Astrocyte (in vitro differentiated cells and primary cell): Measurements from ENCODE around the gene CALY. TPM values are rescaled to one million over a fixed set of nuclear protein-coding genes. Genes with fewer than 3 reads are reported as not detected.

Experiments used
- DNase-seq: peaks from one replicate; pipeline ENCODE4 v3.0.0-alpha.2; 2010; ENCODE audit warnings: low read depth
- FAIRE-seq: peaks from 2 replicates; lab custom pipeline; 2011; peaks lifted over from hg19 to GRCh38; lab: Jason Lieb, UNC
- H2AFZ ChIP-seq: 2 replicates; pipeline ENCODE4 v1.6.0; 2012; ENCODE audit warnings: low read depth, low read length, inconsistent platforms
- H3K27ac ChIP-seq: 2 replicates; pipeline ENCODE4 v1.5.1; 2011; ENCODE audit warnings: low read depth, low read length, inconsistent platforms
- H3K27me3 ChIP-seq: 2 replicates; pipeline ENCODE4 v1.6.0; 2011; ENCODE audit warnings: low read length, inconsistent platforms; ENCODE audit not compliant: insufficient read depth
- H3K36me3 ChIP-seq: 2 replicates; pipeline ENCODE4 v1.5.1; 2011; ENCODE audit warnings: low read length, inconsistent platforms; ENCODE audit not compliant: insufficient read depth
- H3K4me1 ChIP-seq: 2 replicates; pipeline ENCODE4 v1.5.1; 2011; ENCODE audit warnings: low read length, inconsistent platforms; ENCODE audit not compliant: insufficient read depth
- H3K4me2 ChIP-seq: 2 replicates; pipeline ENCODE4 v1.6.0; 2012; ENCODE audit warnings: low read length, inconsistent platforms
- H3K4me3 ChIP-seq: 2 replicates; pipeline ENCODE4 v1.5.1; 2011; ENCODE audit warnings: low read depth, mild to moderate bottlenecking, low read length, inconsistent platforms; ENCODE audit not compliant: insufficient read depth
- H3K79me2 ChIP-seq: 2 replicates; pipeline ENCODE4 v1.6.0; 2012; ENCODE audit warnings: mild to moderate bottlenecking, low read length, inconsistent platforms; ENCODE audit not compliant: insufficient read depth
- H3K9ac ChIP-seq: 2 replicates; pipeline ENCODE4 v1.6.0; 2012; ENCODE audit warnings: mild to moderate bottlenecking, low read length, inconsistent platforms
- H3K9me3 ChIP-seq: 2 replicates; pipeline ENCODE4 v1.5.1; 2012; ENCODE audit warnings: low read depth, mild to moderate bottlenecking, low read length, inconsistent platforms; ENCODE audit not compliant: insufficient read depth
- H4K20me1 ChIP-seq: 2 replicates; pipeline ENCODE4 v1.6.0; 2012; ENCODE audit warnings: low read length, inconsistent platforms; ENCODE audit not compliant: insufficient read depth
- H3K27ac Mint-ChIP-seq: one replicate; pipeline ENCODE4 v1.8.0; 2021; ENCODE audit warnings: mild to moderate bottlenecking, mixed read lengths; ENCODE audit not compliant: unreplicated experiment
- H3K27me3 Mint-ChIP-seq: one replicate; pipeline ENCODE4 v1.8.0; 2021; ENCODE audit warnings: low read depth, mixed read lengths; ENCODE audit not compliant: unreplicated experiment
- H3K36me3 Mint-ChIP-seq: one replicate; pipeline ENCODE4 v1.8.0; 2021; ENCODE audit warnings: low read depth, mixed read lengths; ENCODE audit not compliant: unreplicated experiment
- H3K4me1 Mint-ChIP-seq: one replicate; pipeline ENCODE4 v1.8.0; 2021; ENCODE audit warnings: low read depth, mixed read lengths; ENCODE audit not compliant: unreplicated experiment
- H3K4me3 Mint-ChIP-seq: one replicate; pipeline ENCODE4 v1.8.0; 2021; ENCODE audit warnings: mild to moderate bottlenecking, moderate library complexity, mixed read lengths; ENCODE audit not compliant: unreplicated experiment
- H3K9me3 Mint-ChIP-seq: one replicate; pipeline ENCODE4 v1.8.0; 2021; ENCODE audit warnings: mild to moderate bottlenecking, mixed read lengths; ENCODE audit not compliant: unreplicated experiment
- EZH2 ChIP-seq: IDR thresholded peaks from 2 replicates; pipeline ENCODE4 v1.6.1; 2012; ENCODE audit warnings: mild to moderate bottlenecking, low read length, inconsistent platforms; ENCODE audit not compliant: insufficient read depth
- total RNA-seq: library from RNA; stranded (reverse); gene quantifications from 2 replicates; pipeline ENCODE4 v1.2.1, GENCODE V29; 2021
- TF ChIP-seq, protein P1 (sequence below): IDR thresholded peaks from 2 replicates; pipeline ENCODE4 v1.5.1; 2011; ENCODE audit warnings: low read depth, mild to moderate bottlenecking, inconsistent platforms, low read length, moderate library complexity; ENCODE audit not compliant: insufficient read depth

The CALY gene
- total RNA-seq, 1 donor from 2014 or later, result 1.1 TPM

- Histone ChIP-seq H3K4me2 (no peak overlapping the region), H3K9ac (no peak overlapping the region), H3K4me1 (no peaks in the 10 kb centered on the region), H2AFZ (no peak overlapping the region), H3K4me3 (no peak overlapping the region), H3K9me3 (no peaks in the 10 kb centered on the region), H3K27ac (no peak overlapping the region), H3K27me3 (no peaks in the 10 kb centered on the region), H3K79me2 (no peaks in the 10 kb centered on the region), H4K20me1 (no peaks in the 10 kb centered on the region), H3K36me3 (no peaks in the 10 kb centered on the region)
- FAIRE-seq (no peak), DNase-seq (no peak)
- Mint-ChIP-seq H3K36me3 (no peaks in the 10 kb centered on the region), H3K27me3 (no peaks in the 10 kb centered on the region), H3K9me3 (no peaks in the 10 kb centered on the region), H3K27ac (no peak overlapping the region), H3K4me3 (no peak overlapping the region), H3K4me1 (no peaks in the 10 kb centered on the region)
- TF ChIP-seq EZH2, result no peak
Measured at GRCh38 chr10:133350950-133351329, 14.2 kb upstream of the CALY start.

GRCh38 chr10:133350283-133350949, 13.7 kb upstream of the CALY start:
- Histone ChIP-seq H3K9me3 (no peaks in the 10 kb centered on the region), H4K20me1 (no peaks in the 10 kb centered on the region), H3K4me2 (no peak overlapping the region), H3K79me2 (no peaks in the 10 kb centered on the region), H3K4me1 (no peaks in the 10 kb centered on the region), H3K27ac (no peak overlapping the region), H3K27me3 (no peaks in the 10 kb centered on the region), H3K36me3 (no peaks in the 10 kb centered on the region), H2AFZ (no peak overlapping the region), H3K9ac (no peak overlapping the region), H3K4me3 (no peak overlapping the region)
- no peaks in the 10 kb centered on the region for H3K4me1 Mint-ChIP-seq
- FAIRE-seq (no peak), DNase-seq (no peak)
- peaks cover 2% of the 10 kb centered on the region for H3K9me3 Mint-ChIP-seq
- TF ChIP-seq, protein P1, sequence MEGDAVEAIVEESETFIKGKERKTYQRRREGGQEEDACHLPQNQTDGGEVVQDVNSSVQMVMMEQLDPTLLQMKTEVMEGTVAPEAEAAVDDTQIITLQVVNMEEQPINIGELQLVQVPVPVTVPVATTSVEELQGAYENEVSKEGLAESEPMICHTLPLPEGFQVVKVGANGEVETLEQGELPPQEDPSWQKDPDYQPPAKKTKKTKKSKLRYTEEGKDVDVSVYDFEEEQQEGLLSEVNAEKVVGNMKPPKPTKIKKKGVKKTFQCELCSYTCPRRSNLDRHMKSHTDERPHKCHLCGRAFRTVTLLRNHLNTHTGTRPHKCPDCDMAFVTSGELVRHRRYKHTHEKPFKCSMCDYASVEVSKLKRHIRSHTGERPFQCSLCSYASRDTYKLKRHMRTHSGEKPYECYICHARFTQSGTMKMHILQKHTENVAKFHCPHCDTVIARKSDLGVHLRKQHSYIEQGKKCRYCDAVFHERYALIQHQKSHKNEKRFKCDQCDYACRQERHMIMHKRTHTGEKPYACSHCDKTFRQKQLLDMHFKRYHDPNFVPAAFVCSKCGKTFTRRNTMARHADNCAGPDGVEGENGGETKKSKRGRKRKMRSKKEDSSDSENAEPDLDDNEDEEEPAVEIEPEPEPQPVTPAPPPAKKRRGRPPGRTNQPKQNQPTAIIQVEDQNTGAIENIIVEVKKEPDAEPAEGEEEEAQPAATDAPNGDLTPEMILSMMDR, result no peak
- no peak for TF ChIP-seq EZH2
- H3K4me3 Mint-ChIP-seq, result no peak overlapping the region
- H3K27me3 Mint-ChIP-seq, result no peaks in the 10 kb centered on the region
- no peaks in the 10 kb centered on the region for H3K36me3 Mint-ChIP-seq
- H3K27ac Mint-ChIP-seq, result no peak overlapping the region

DNA sequence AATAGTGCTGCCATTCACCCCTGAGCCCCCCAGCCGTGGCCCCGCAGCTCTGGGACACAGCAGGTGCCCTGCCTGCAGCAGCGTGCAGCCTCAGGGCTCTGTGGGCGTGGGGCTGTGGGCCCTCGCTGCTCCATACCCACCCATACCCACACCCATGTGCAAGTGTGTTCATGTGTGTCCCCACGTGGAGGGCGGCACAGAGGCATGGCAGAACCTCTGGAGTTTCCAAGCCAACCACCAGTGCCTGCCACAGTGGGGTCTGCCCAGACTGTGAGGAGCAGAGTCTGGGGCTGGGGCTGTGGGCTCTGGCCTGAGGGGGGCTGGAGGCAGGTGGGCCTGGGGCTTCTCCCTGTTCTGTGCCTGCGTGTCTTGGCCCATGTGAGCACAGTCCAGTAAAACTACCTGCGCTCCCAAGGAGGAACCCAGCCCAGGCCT, 12.9 kb upstream of the CALY start:
- FAIRE-seq, result no peak

More for the DNA sequence above, 12.9 kb upstream of the CALY start:
- Histone ChIP-seq H3K27me3 (peaks cover 2% of the 10 kb centered on the region), H3K79me2 (no peaks in the 10 kb centered on the region), H3K4me2 (no peak overlapping the region), H3K9me3 (no peaks in the 10 kb centered on the region), H3K4me1 (no peaks in the 10 kb centered on the region), H3K9ac (no peak overlapping the region), H2AFZ (no peak overlapping the region), H3K36me3 (no peaks in the 10 kb centered on the region), H3K27ac (no peak overlapping the region), H3K4me3 (no peak overlapping the region), H4K20me1 (no peaks in the 10 kb centered on the region)
- DNase-seq, result no peak
- TF ChIP-seq EZH2, result no peak
- TF ChIP-seq, protein P1, result no peak
- Mint-ChIP-seq H3K36me3 (peaks cover 2% of the 10 kb centered on the region), H3K4me3 (no peak overlapping the region), H3K27me3 (no peaks in the 10 kb centered on the region), H3K27ac (no peak overlapping the region), H3K4me1 (no peaks in the 10 kb centered on the region), H3K9me3 (peaks cover 2% of the 10 kb centered on the region)
